NCI-H146 (cell line): ENCODE data around the gene C1QTNF6.

Experiments used
- DNase-seq: peaks from one replicate; lab custom pipeline; 2025; lab: John Stamatoyannopoulos, UW

Gene C1QTNF6

GRCh38 chr22:37190262-37190780 lies 2.3 kb upstream of the C1QTNF6 start:
- no peak for DNase-seq

GRCh38 chr22:37188901-37189466 lies 937 bp upstream of the C1QTNF6 start:
- DNase-seq = no peak

- no peak for DNase-seq
Observed at GRCh38 chr22:37187552-37187890, 526 bp downstream of the C1QTNF6 start.

GRCh38 chr22:37186997-37187522 lies 987 bp downstream of the C1QTNF6 start:
- DNase-seq = no peak

- no peak for DNase-seq
Observed at GRCh38 chr22:37186228-37186996, 1.6 kb downstream of the C1QTNF6 start.

GRCh38 chr22:37185646-37186227 lies 2.3 kb downstream of the C1QTNF6 start:
- no peak for DNase-seq

GRCh38 chr22:37184816-37185541 lies 3.1 kb downstream of the C1QTNF6 start:
- DNase-seq = no peak

GRCh38 chr22:37184380-37184755 lies 3.7 kb downstream of the C1QTNF6 start:
- DNase-seq = no peak

GRCh38 chr22:37183432-37184379 lies 4.3 kb downstream of the C1QTNF6 start:
- DNase-seq = no peak

- DNase-seq = no peak
Observed at GRCh38 chr22:37182949-37183245, 5.2 kb downstream of the C1QTNF6 start.

GRCh38 chr22:37182101-37182948 lies 5.7 kb downstream of the C1QTNF6 start:
- DNase-seq = no peak

- DNase-seq = no peak
Observed at GRCh38 chr22:37181681-37182080, 6.4 kb downstream of the C1QTNF6 start.

- no peak for DNase-seq
Observed at GRCh38 chr22:37180531-37181231, 7.4 kb downstream of the C1QTNF6 start.

GRCh38 chr22:37179622-37180420 lies 8.2 kb downstream of the C1QTNF6 start:
- no peak for DNase-seq

- no peak for DNase-seq
Observed at GRCh38 chr22:37179126-37179470, 8.9 kb downstream of the C1QTNF6 start.

- DNase-seq = no peak
Observed at GRCh38 chr22:37178350-37179125, 9.5 kb downstream of the C1QTNF6 start.

- no peak for DNase-seq
Observed at GRCh38 chr22:37177755-37178154, 10.3 kb downstream of the C1QTNF6 start.

- no peak for DNase-seq
Observed at GRCh38 chr22:37177221-37177620, 10.8 kb downstream of the C1QTNF6 start.
